Tibial nerve (tissue), 3 donors: ENCODE results near the gene ITGAL.

Experiments used
- CTCF ChIP-seq, 5 experiments: fragments of 200-600 bp in 3 of 5; fragments of 450-650 bp in 2 of 5; sonication (generic) in 3 of 5; IDR thresholded peaks; one replicate each; pipeline ENCODE4 v1.5.1; 2016 to 2019; ENCODE audit warnings: antibody characterized with exemption in 5 of 5, mild to moderate bottlenecking in 3 of 5, moderate library complexity in 2 of 5
- POLR2A ChIP-seq, 2 donors: fragments of 450-650 bp; IDR thresholded peaks; one replicate each; pipeline ENCODE4 v1.6.1; 2017; ENCODE audit warnings: antibody characterized with exemption in 2 of 2, mild to moderate bottlenecking in 2 of 2, moderate library complexity in 2 of 2

- no peak for TF ChIP-seq CTCF (IDR thresholded peaks at IDR 0.05)
- TF ChIP-seq POLR2A (IDR thresholded peaks at IDR 0.05): no peak
Observed at GRCh38 chr16:30569281-30569680, 96.7 kb downstream of the ITGAL start.
